ENCODE data around the gene MAPK7.

The MAPK7 gene

GRCh38 chr17:19329136-19329535, 49.2 kb upstream of the MAPK7 start:
- CTCF ChIA-PET = interaction anchor here (1.6 to 2.1 kb wide), 2 partner anchors 9 to 119 kb away, joined by 6 to 7 read pairs; no protein-coding TSS in a partner anchor
- POLR2A ChIA-PET = no interaction called here
- Histone ChIP-seq H3K4me3 (ENCODE audit: low read depth, low read length) (no peak overlapping the region), H3K27ac (ENCODE audit: extremely low read depth, low read depth, low read length) (no peak overlapping the region), H3K36me3 (ENCODE audit: control insufficient read depth in 2 of 2, insufficient read depth in 1 of 2, low read length in 2 of 2) (peaks cover 0 to 45% of the 10 kb centered on the region in 2 experiments; a peak in 2 of 3 replicates), H3K9me3 (ENCODE audit: control insufficient read depth, insufficient read depth, low read depth, low read length) (no peaks in the 10 kb centered on the region), H3K4me1 (ENCODE audit: control insufficient read depth, insufficient read depth, low read length) (no peaks in the 10 kb centered on the region)
- TF ChIP-seq ZNF629 (tag by site-specific recombination; IDR thresholded peaks at IDR 0.05) = no peak
- no peak for TF ChIP-seq ZNF513 (tag by site-specific recombination; IDR thresholded peaks at IDR 0.05)
- TF ChIP-seq REPIN1 (tag by site-specific recombination; IDR thresholded peaks at IDR 0.05; ENCODE audit: low read depth) = no peak
- no peak for TF ChIP-seq SETDB1 (IDR thresholded peaks at IDR 0.05; ENCODE audit: insufficient read length, low read length)
- no peak for TF ChIP-seq ZNF664 (tag by site-specific recombination; IDR thresholded peaks at IDR 0.05)
- TF ChIP-seq, protein P1, sequence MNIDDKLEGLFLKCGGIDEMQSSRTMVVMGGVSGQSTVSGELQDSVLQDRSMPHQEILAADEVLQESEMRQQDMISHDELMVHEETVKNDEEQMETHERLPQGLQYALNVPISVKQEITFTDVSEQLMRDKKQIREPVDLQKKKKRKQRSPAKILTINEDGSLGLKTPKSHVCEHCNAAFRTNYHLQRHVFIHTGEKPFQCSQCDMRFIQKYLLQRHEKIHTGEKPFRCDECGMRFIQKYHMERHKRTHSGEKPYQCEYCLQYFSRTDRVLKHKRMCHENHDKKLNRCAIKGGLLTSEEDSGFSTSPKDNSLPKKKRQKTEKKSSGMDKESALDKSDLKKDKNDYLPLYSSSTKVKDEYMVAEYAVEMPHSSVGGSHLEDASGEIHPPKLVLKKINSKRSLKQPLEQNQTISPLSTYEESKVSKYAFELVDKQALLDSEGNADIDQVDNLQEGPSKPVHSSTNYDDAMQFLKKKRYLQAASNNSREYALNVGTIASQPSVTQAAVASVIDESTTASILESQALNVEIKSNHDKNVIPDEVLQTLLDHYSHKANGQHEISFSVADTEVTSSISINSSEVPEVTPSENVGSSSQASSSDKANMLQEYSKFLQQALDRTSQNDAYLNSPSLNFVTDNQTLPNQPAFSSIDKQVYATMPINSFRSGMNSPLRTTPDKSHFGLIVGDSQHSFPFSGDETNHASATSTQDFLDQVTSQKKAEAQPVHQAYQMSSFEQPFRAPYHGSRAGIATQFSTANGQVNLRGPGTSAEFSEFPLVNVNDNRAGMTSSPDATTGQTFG (tag by site-specific recombination; IDR thresholded peaks at IDR 0.05; ENCODE audit: borderline replicate concordance) = no peak
- TF ChIP-seq, protein P2, sequence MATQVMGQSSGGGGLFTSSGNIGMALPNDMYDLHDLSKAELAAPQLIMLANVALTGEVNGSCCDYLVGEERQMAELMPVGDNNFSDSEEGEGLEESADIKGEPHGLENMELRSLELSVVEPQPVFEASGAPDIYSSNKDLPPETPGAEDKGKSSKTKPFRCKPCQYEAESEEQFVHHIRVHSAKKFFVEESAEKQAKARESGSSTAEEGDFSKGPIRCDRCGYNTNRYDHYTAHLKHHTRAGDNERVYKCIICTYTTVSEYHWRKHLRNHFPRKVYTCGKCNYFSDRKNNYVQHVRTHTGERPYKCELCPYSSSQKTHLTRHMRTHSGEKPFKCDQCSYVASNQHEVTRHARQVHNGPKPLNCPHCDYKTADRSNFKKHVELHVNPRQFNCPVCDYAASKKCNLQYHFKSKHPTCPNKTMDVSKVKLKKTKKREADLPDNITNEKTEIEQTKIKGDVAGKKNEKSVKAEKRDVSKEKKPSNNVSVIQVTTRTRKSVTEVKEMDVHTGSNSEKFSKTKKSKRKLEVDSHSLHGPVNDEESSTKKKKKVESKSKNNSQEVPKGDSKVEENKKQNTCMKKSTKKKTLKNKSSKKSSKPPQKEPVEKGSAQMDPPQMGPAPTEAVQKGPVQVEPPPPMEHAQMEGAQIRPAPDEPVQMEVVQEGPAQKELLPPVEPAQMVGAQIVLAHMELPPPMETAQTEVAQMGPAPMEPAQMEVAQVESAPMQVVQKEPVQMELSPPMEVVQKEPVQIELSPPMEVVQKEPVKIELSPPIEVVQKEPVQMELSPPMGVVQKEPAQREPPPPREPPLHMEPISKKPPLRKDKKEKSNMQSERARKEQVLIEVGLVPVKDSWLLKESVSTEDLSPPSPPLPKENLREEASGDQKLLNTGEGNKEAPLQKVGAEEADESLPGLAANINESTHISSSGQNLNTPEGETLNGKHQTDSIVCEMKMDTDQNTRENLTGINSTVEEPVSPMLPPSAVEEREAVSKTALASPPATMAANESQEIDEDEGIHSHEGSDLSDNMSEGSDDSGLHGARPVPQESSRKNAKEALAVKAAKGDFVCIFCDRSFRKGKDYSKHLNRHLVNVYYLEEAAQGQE (tag by site-specific recombination; IDR thresholded peaks at IDR 0.05) = no peak
- TF ChIP-seq ZNF558 (tag by site-specific recombination; IDR thresholded peaks at IDR 0.05) = no peak

- Histone ChIP-seq H3K4me3 (ENCODE audit: low read depth, low read length) (no peak overlapping the region), H3K36me3 (ENCODE audit: control insufficient read depth in 2 of 2, insufficient read depth in 1 of 2, low read length in 2 of 2) (peaks cover 0 to 48% of the 10 kb centered on the region in 2 experiments; a peak in 2 of 3 replicates), H3K9me3 (ENCODE audit: control insufficient read depth, insufficient read depth, low read depth, low read length) (no peaks in the 10 kb centered on the region), H3K4me1 (ENCODE audit: control insufficient read depth, insufficient read depth, low read length) (no peaks in the 10 kb centered on the region), H3K27ac (ENCODE audit: extremely low read depth, low read depth, low read length) (no peak overlapping the region)
- POLR2A ChIA-PET = no interaction called here
- CTCF ChIA-PET = interaction anchor here (0.8 to 2.1 kb wide), 3 partner anchors 8 to 118 kb away, joined by 3 to 7 read pairs (median 6); no protein-coding TSS in a partner anchor
- no peak for TF ChIP-seq ZNF155 (tag by site-specific recombination; IDR thresholded peaks at IDR 0.05)
- TF ChIP-seq ZNF561 (tag by site-specific recombination; IDR thresholded peaks at IDR 0.05; ENCODE audit: borderline replicate concordance) = no peak
- no peak for TF ChIP-seq ZNF747 (tag by site-specific recombination; IDR thresholded peaks at IDR 0.05)
- no peak for TF ChIP-seq HIC1 (tag by site-specific recombination; IDR thresholded peaks at IDR 0.05)
- TF ChIP-seq ATF2 (tag by site-specific recombination; IDR thresholded peaks at IDR 0.05; ENCODE audit: low read depth) = no peak
- TF ChIP-seq ZBTB8A (tag by site-specific recombination; IDR thresholded peaks at IDR 0.05) = no peak
- TF ChIP-seq ZNF544 (tag by site-specific recombination; IDR thresholded peaks at IDR 0.05) = no peak
- TF ChIP-seq ZNF175 (tag by site-specific recombination; IDR thresholded peaks at IDR 0.05) = no peak
- no peak for TF ChIP-seq ZNF510 (tag by site-specific recombination; IDR thresholded peaks at IDR 0.05; ENCODE audit: insufficient replicate concordance)
- no peak for TF ChIP-seq IKZF3 (tag by site-specific recombination; IDR thresholded peaks at IDR 0.05)
- TF ChIP-seq ZNF174 (tag by site-specific recombination; IDR thresholded peaks at IDR 0.05) = no peak
- TF ChIP-seq ZNF157 (tag by site-specific recombination; IDR thresholded peaks at IDR 0.05) = no peak
- TF ChIP-seq AEBP2 (tag by site-specific recombination; IDR thresholded peaks at IDR 0.05; ENCODE audit: borderline replicate concordance) = no peak
- no peak for TF ChIP-seq ZNF560 (tag by site-specific recombination; IDR thresholded peaks at IDR 0.05; ENCODE audit: borderline replicate concordance)
Observed at GRCh38 chr17:19329839-19330238, 48.5 kb upstream of the MAPK7 start.
